Measurements from ENCODE around the gene UTP14A. TPM values are rescaled to one million over a fixed set of nuclear protein-coding genes. Genes with fewer than 3 reads are reported as not detected.

The UTP14A gene
- total RNA-seq, 1 donor from 2014 or later = 20.7 TPM

GRCh38 chrX:129934461-129934860 is 28.5 kb downstream of the UTP14A start:
- H3K27me3 Mint-ChIP-seq (ENCODE audit: unreplicated experiment) = peaks cover 5% of the 10 kb centered on the region
- no peak overlapping the region for H3K27ac Mint-ChIP-seq (ENCODE audit: unreplicated experiment)
- H3K4me3 Mint-ChIP-seq (ENCODE audit: unreplicated experiment) = no peak overlapping the region
- no peaks in the 10 kb centered on the region for H3K9me3 Mint-ChIP-seq (ENCODE audit: unreplicated experiment)
- DNase-seq (ENCODE audit: extremely low spot score, unreplicated experiment) = no peak
- H3K4me1 Mint-ChIP-seq (ENCODE audit: unreplicated experiment) = peaks cover 3% of the 10 kb centered on the region
- TF ChIP-seq, protein P1, sequence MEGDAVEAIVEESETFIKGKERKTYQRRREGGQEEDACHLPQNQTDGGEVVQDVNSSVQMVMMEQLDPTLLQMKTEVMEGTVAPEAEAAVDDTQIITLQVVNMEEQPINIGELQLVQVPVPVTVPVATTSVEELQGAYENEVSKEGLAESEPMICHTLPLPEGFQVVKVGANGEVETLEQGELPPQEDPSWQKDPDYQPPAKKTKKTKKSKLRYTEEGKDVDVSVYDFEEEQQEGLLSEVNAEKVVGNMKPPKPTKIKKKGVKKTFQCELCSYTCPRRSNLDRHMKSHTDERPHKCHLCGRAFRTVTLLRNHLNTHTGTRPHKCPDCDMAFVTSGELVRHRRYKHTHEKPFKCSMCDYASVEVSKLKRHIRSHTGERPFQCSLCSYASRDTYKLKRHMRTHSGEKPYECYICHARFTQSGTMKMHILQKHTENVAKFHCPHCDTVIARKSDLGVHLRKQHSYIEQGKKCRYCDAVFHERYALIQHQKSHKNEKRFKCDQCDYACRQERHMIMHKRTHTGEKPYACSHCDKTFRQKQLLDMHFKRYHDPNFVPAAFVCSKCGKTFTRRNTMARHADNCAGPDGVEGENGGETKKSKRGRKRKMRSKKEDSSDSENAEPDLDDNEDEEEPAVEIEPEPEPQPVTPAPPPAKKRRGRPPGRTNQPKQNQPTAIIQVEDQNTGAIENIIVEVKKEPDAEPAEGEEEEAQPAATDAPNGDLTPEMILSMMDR (IDR thresholded peaks at IDR 0.05) = no peak
- no peaks in the 10 kb centered on the region for H3K36me3 Mint-ChIP-seq (ENCODE audit: unreplicated experiment)

GRCh38 chrX:129934952-129935351 is 29.0 kb downstream of the UTP14A start:
- Mint-ChIP-seq H3K27me3 (ENCODE audit: unreplicated experiment) (peaks cover 5% of the 10 kb centered on the region), H3K36me3 (ENCODE audit: unreplicated experiment) (no peaks in the 10 kb centered on the region), H3K27ac (ENCODE audit: unreplicated experiment) (no peak overlapping the region), H3K4me1 (ENCODE audit: unreplicated experiment) (peaks cover 3% of the 10 kb centered on the region), H3K4me3 (ENCODE audit: unreplicated experiment) (no peak overlapping the region), H3K9me3 (ENCODE audit: unreplicated experiment) (no peaks in the 10 kb centered on the region)
- DNase-seq (ENCODE audit: extremely low spot score, unreplicated experiment) = no peak
- TF ChIP-seq, protein P1 (IDR thresholded peaks at IDR 0.05) = no peak

DNA sequence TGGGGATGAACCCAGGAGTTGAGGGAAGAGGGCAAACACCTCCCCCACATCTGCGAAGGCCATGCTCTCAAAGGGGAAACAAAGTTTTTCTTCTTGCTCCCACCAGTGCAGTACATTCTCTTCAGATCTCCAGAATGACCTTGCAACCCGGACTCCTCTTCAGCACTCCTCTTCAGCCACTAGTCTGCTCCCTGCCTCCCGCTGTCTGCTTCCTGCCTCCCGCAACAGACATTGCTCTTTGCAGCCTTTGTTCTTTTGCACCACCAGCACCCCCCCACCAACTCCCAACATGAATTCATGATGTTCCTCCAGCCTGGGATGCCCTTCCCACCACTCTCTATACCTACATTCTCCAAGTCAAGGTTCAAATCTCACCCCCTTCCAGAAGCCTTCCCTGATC is 32.1 kb downstream of the UTP14A start:
- H3K9me3 Mint-ChIP-seq (ENCODE audit: unreplicated experiment) = no peaks in the 10 kb centered on the region
- TF ChIP-seq, protein P1 (IDR thresholded peaks at IDR 0.05) = no peak
- no peaks in the 10 kb centered on the region for H3K4me1 Mint-ChIP-seq (ENCODE audit: unreplicated experiment)
- no peaks in the 10 kb centered on the region for H3K36me3 Mint-ChIP-seq (ENCODE audit: unreplicated experiment)
- DNase-seq (ENCODE audit: extremely low spot score, unreplicated experiment) = no peak
- no peak overlapping the region for H3K4me3 Mint-ChIP-seq (ENCODE audit: unreplicated experiment)
- H3K27ac Mint-ChIP-seq (ENCODE audit: unreplicated experiment) = no peak overlapping the region
- peaks cover 5% of the 10 kb centered on the region for H3K27me3 Mint-ChIP-seq (ENCODE audit: unreplicated experiment)

GRCh38 chrX:129939986-129940385 is 34.0 kb downstream of the UTP14A start:
- H3K27me3 Mint-ChIP-seq (ENCODE audit: unreplicated experiment) = peaks cover 5% of the 10 kb centered on the region
- no peaks in the 10 kb centered on the region for H3K9me3 Mint-ChIP-seq (ENCODE audit: unreplicated experiment)
- H3K36me3 Mint-ChIP-seq (ENCODE audit: unreplicated experiment) = no peaks in the 10 kb centered on the region

DNA sequence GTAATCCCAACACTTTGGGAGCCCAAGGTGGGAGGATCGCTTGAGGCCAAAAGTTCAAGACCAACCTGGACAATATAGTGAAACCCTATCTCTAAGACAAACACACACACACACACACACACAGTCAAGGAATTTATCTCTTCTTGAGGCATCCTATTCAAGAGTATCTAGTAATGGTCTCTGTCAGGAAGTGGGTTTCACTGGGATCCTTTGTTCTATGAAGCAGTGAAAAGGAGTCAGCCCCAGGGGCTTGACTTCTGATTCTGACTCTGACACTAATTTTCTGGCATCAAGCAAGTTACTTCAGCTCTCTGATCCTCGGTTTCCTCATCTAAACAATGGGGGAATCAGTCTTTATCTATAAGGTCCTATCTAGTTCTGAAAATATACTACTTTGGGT is 34.8 kb downstream of the UTP14A start:
- DNase-seq (ENCODE audit: extremely low spot score, unreplicated experiment) = no peak
- Mint-ChIP-seq H3K36me3 (ENCODE audit: unreplicated experiment) (no peaks in the 10 kb centered on the region), H3K4me1 (ENCODE audit: unreplicated experiment) (no peaks in the 10 kb centered on the region), H3K9me3 (ENCODE audit: unreplicated experiment) (no peaks in the 10 kb centered on the region), H3K27ac (ENCODE audit: unreplicated experiment) (no peak overlapping the region), H3K27me3 (ENCODE audit: unreplicated experiment) (peaks cover 5% of the 10 kb centered on the region), H3K4me3 (ENCODE audit: unreplicated experiment) (no peak overlapping the region)
- TF ChIP-seq, protein P1 (IDR thresholded peaks at IDR 0.05) = no peak

More at GRCh38 chrX:129939986-129940385, 34.0 kb downstream of the UTP14A start:
- no peak for DNase-seq (ENCODE audit: extremely low spot score, unreplicated experiment)
- Mint-ChIP-seq H3K4me3 (ENCODE audit: unreplicated experiment) (no peak overlapping the region), H3K4me1 (ENCODE audit: unreplicated experiment) (no peaks in the 10 kb centered on the region), H3K27ac (ENCODE audit: unreplicated experiment) (no peak overlapping the region)
- TF ChIP-seq, protein P1 (IDR thresholded peaks at IDR 0.05) = no peak
